WI38 (cell line): Measurements from ENCODE around the gene EHHADH.

Experiments
- H3K4me3 ChIP-seq: 2 replicates; pipeline ENCODE4 v1.5.1; 2011; ENCODE audit warnings: low read depth, mild to moderate bottlenecking, control low read depth, low read length
- TF ChIP-seq, protein P1 (sequence below): IDR thresholded peaks from 2 replicates; pipeline ENCODE4 v1.5.1; 2012; ENCODE audit warnings: low read depth, mild to moderate bottlenecking, control low read depth, low read length

The EHHADH gene

DNA sequence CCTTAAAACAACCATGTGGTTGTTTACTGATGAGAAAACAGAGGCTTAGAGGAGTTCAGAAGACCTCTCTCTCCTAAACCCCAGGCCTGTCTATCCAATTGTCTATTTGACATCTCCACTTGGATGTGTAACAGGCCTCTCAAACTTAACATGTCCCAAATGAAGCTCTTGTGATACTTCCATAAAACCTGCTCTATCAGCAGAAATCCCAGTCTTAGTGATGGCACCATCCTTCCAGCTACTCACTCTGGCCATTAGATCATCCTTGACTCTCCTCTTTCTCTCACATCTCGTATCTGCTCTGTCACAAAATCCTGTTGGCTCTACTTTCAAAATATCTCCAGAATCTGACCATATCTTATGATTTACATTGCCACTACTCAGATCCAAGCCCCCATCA, 28.8 kb downstream of the EHHADH start:
- TF ChIP-seq, protein P1, sequence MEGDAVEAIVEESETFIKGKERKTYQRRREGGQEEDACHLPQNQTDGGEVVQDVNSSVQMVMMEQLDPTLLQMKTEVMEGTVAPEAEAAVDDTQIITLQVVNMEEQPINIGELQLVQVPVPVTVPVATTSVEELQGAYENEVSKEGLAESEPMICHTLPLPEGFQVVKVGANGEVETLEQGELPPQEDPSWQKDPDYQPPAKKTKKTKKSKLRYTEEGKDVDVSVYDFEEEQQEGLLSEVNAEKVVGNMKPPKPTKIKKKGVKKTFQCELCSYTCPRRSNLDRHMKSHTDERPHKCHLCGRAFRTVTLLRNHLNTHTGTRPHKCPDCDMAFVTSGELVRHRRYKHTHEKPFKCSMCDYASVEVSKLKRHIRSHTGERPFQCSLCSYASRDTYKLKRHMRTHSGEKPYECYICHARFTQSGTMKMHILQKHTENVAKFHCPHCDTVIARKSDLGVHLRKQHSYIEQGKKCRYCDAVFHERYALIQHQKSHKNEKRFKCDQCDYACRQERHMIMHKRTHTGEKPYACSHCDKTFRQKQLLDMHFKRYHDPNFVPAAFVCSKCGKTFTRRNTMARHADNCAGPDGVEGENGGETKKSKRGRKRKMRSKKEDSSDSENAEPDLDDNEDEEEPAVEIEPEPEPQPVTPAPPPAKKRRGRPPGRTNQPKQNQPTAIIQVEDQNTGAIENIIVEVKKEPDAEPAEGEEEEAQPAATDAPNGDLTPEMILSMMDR = no peak
- no peak overlapping the region for H3K4me3 ChIP-seq

DNA sequence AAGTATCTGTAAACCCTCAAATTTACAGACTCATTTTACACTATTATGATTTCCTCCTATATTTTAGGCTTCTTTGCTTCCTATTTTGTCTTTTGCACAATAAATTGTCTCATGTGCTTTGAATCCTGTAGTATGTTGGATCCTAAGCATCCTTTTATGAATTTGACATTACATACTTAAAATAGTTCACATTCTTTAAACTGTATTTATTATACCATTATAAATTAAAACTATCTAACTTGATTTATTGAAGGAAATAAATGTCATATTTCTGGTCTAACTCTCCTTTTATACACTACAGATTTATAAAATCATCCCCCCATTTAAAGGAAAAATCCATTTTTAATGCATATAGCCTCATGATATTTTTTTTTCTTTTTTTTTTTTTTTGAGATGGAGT, 32.6 kb downstream of the EHHADH start:
- TF ChIP-seq, protein P1 = no peak

DNA sequence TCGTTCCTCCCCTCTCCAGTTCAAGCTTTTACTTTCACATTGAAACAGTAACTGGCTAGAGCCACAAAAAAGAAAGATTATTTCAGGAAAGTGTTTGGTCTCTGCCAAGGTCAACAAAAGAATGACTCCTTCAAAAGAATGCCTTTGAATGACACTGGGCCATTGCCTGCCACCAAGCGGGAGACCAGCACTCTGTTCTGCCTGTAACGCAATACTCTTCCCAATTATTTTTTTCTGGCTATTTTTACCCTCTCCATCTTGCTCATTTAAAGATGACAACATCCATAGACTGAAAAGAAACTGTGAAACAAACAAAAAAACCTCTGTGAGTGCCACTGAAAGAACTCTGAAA, 37.3 kb downstream of the EHHADH start:
- TF ChIP-seq, protein P1 = no peak
- H3K4me3 ChIP-seq = peak overlapping the region; percentile 3; the same call in 1 of the 2 replicates

More for the DNA sequence above, 32.6 kb downstream of the EHHADH start:
- no peak overlapping the region for H3K4me3 ChIP-seq

DNA sequence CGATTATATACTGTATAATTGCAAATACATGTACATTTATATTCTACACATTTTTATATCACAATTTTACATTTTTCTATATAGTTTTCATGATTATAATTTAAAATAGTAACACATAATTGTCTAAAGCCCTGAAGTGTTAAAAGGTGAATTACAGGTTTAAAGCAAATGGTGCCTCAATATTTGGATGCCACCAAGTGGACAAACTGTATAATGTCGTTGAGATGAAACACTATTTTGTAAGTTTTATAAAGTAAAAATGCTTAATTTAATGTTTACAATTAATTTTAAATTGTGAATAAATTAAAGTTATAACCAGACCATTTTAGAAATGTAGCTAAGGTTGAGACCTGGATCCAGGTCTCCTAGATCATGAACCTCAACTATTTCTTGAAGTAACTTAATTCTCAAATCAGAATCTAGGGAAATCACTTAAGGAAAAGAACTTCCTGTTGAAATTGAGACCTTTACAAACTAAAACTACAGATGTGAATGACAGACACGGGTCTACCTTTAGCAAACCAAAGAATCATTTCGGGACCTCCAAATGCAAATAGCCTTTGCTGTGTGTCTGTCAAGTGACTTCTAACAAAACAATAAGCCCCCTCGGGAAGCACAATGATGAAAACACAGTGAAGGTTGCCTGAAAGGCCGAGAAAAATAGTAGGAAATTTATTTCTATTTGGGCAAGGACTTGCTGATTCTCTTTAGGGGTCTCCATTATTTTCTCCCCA, 37.8 kb downstream of the EHHADH start:
- TF ChIP-seq, protein P1 = no peak; the same call in 1 of the 2 replicates

DNA sequence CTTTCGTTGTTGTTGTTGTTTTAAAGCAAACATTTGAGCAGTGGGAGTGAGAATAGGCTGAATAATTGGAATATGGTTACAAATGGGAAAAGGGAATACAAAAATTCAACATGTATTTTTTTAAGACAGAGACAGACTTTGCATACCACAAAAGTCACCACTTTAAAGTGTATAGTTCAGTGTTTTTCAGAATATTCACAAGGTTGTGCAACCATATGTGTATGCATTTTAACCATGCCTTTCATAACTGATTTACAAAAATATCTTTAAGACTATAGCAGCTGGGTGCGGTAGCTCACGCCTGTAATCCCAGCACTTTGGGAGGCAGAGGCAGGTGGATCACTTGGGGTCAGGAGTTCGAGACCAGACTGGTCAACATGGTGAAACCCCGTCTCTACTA, 41.3 kb downstream of the EHHADH start:
- TF ChIP-seq, protein P1 = no peak
- no peak overlapping the region for H3K4me3 ChIP-seq

More for the DNA sequence above, 37.8 kb downstream of the EHHADH start:
- H3K4me3 ChIP-seq = peak overlapping the region; percentile 3; the same call in 1 of the 2 replicates

DNA sequence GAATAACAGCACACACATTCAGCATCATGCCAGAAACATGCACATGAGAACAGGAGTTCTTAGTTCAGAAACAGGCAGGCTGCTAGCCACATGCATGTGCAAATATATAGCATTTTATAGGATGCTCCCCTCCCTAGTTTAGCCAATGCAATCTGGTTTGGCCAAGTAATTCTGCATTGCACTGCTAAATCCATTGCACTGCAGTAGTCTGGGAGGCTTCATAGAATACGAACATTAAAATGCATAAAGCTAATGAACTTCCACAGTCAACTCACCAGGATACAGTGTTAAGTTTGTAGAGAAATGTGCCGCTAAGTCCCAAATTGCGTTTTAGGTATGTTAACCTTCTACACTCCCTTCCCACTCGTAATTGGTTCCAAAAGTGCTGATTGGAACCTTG, 41.8 kb downstream of the EHHADH start:
- TF ChIP-seq, protein P1 = no peak
- H3K4me3 ChIP-seq = no peak overlapping the region

DNA sequence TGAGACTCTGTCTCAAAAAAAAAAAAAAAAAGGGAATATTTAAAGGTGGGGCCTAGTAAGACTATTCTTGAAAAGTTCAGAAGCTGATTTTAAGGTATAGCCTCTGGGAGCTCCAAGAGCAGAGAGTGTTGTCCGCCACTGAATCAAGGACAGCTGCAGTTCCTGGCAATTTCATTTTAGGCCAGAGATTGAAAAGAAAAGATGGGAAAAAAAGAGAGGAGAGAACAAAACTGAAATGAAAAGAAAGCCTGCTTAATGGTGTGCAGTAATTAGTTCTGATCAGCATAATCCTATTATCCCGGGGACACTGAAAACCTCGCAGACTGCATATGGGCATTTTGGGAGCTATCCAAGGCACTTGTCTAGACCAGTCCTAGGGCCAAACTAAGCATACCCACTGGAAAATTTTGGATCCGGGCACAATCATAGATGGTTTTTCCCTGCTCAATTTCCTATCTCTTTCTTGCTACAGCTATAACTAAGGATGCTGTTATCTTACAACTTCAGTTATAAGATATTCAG, 43.2 kb downstream of the EHHADH start:
- TF ChIP-seq, protein P1 = no peak
- H3K4me3 ChIP-seq = no peak overlapping the region
